Liver (tissue), 9 donors: ENCODE data around the gene ARHGAP8. TPM values are rescaled to one million over a fixed set of nuclear protein-coding genes. Genes with fewer than 3 reads are reported as not detected.

ENCODE experiments used
- DNase-seq: peaks from one replicate; pipeline ENCODE4 v3.0.0-alpha.2; 2017; ENCODE audit warnings: low spot score
- H3K27ac ChIP-seq, 2 donors: one replicate each; pipeline ENCODE4 v1.7.0; 2013; ENCODE audit warnings: inconsistent platforms in 2 of 2, low read length in 2 of 2, control low read depth in 1 of 2, low read depth in 1 of 2, mild to moderate bottlenecking in 1 of 2
- H3K27me3 ChIP-seq, 4 donors: one replicate each; pipeline versions ENCODE4 v1.6.1 to v1.7.0; 2013; ENCODE audit warnings: low read length in 3 of 4, inconsistent platforms in 1 of 4, mild to moderate bottlenecking in 1 of 4, moderate library complexity in 1 of 4; ENCODE audit not compliant: control insufficient read depth in 4 of 4, insufficient read depth in 4 of 4
- H3K36me3 ChIP-seq, 4 donors: one replicate each; pipeline versions ENCODE4 v1.6.1 to v1.7.0; 2013; ENCODE audit warnings: low read length in 3 of 4, mild to moderate bottlenecking in 3 of 4, low read depth in 1 of 4, moderate library complexity in 1 of 4; ENCODE audit not compliant: control insufficient read depth in 4 of 4, insufficient read depth in 3 of 4
- H3K4me1 ChIP-seq, 4 donors: one replicate each; pipeline versions ENCODE4 v1.6.1 to v1.7.0; 2013; ENCODE audit warnings: low read length in 3 of 4, mild to moderate bottlenecking in 3 of 4, moderate library complexity in 1 of 4; ENCODE audit not compliant: control insufficient read depth in 4 of 4, insufficient read depth in 4 of 4
- H3K4me3 ChIP-seq, 3 donors: one replicate each; pipeline versions ENCODE4 v1.6.1 to v1.7.0; 2013; ENCODE audit warnings: low read length in 3 of 3, control low read depth in 1 of 3, low read depth in 1 of 3, mild to moderate bottlenecking in 1 of 3
- H3K9ac ChIP-seq, 2 donors: one replicate each; pipeline ENCODE4 v1.7.0; 2013; ENCODE audit warnings: low read length in 2 of 2, mild to moderate bottlenecking in 2 of 2, moderate library complexity in 2 of 2, control low read depth in 1 of 2, low read depth in 1 of 2
- H3K9me3 ChIP-seq, 4 donors: one replicate each; pipeline versions ENCODE4 v1.6.1 to v1.7.0; 2013; ENCODE audit warnings: low read length in 3 of 4; ENCODE audit not compliant: control insufficient read depth in 4 of 4
- CTCF ChIP-seq: fragments of 150-350 bp; IDR thresholded peaks from 2 replicates; pipeline ENCODE4 v1.5.1; 2017; ENCODE audit warnings: improper control_type of control experiment, low read depth, low read length; ENCODE audit not compliant: missing input control
- EGR1 ChIP-seq, 2 donors: IDR thresholded peaks; 2 replicates each; pipeline ENCODE4 v1.6.1; 2016 to 2018; ENCODE audit warnings: antibody characterized with exemption in 2 of 2, low read depth in 2 of 2
- FOXA1 ChIP-seq: IDR thresholded peaks from 2 replicates; pipeline ENCODE4 v1.6.1; 2016; ENCODE audit warnings: antibody characterized with exemption
- FOXA2 ChIP-seq: IDR thresholded peaks from 2 replicates; pipeline ENCODE4 v1.6.1; 2016; ENCODE audit warnings: antibody characterized with exemption
- GABPA ChIP-seq, 2 donors: IDR thresholded peaks in 1 of 2; conservative IDR thresholded peaks in 1 of 2; 2 replicates each; pipeline ENCODE4 v1.6.1; 2016; ENCODE audit warnings: antibody characterized with exemption in 2 of 2, mild to moderate bottlenecking in 1 of 2, moderate library complexity in 1 of 2
- HNF4A ChIP-seq, 2 donors: conservative IDR thresholded peaks; 2 replicates each; pipeline ENCODE4 v1.6.1; 2016; ENCODE audit warnings: antibody characterized with exemption in 2 of 2, mild to moderate bottlenecking in 2 of 2
- HNF4G ChIP-seq: IDR thresholded peaks from 2 replicates; pipeline ENCODE4 v1.6.1; 2016; ENCODE audit warnings: antibody characterized with exemption
- JUND ChIP-seq, 2 donors: IDR thresholded peaks; 2 replicates each; pipeline ENCODE4 v1.6.1; 2016; ENCODE audit warnings: antibody characterized with exemption in 2 of 2
- NR2F2 ChIP-seq: IDR thresholded peaks from 2 replicates; pipeline ENCODE4 v1.6.1; 2016; ENCODE audit warnings: antibody characterized with exemption
- RAD21 ChIP-seq, 2 donors: IDR thresholded peaks; 2 replicates each; pipeline ENCODE4 v1.6.1; 2016; ENCODE audit warnings: antibody characterized with exemption in 2 of 2, mild to moderate bottlenecking in 2 of 2
- RXRA ChIP-seq, 2 donors: IDR thresholded peaks; 2 replicates each; pipeline ENCODE4 v1.6.1; 2017 to 2018; ENCODE audit warnings: antibody characterized with exemption in 2 of 2, mild to moderate bottlenecking in 1 of 2
- SP1 ChIP-seq: IDR thresholded peaks from 2 replicates; pipeline ENCODE4 v1.6.1; 2018; ENCODE audit warnings: antibody characterized with exemption, mild to moderate bottlenecking
- TAF1 ChIP-seq: conservative IDR thresholded peaks from 2 replicates; pipeline ENCODE4 v1.6.1; 2016; ENCODE audit warnings: antibody characterized with exemption, mild to moderate bottlenecking
- YY1 ChIP-seq: IDR thresholded peaks from 2 replicates; pipeline ENCODE4 v1.6.1; 2016; ENCODE audit warnings: antibody characterized with exemption, mild to moderate bottlenecking
- ZBTB33 ChIP-seq: IDR thresholded peaks from 2 replicates; pipeline ENCODE4 v1.6.1; 2016; ENCODE audit warnings: antibody characterized with exemption
- WGBS: extraction: QIAGEN DNeasy Blood & Tissue Kit; methylation state at CpG from one replicate; pipeline ENCODE4 v1.1.7; 2013; 5-methylcytosine and 5-hydroxymethylcytosine counted together
- polyA plus RNA-seq, 2 donors: library from polyadenylated mRNA; stranded (reverse) in 1 of 2; unstranded in 1 of 2; fragments of 200-250 nt in 1 of 2; fragments of >200 nt in 1 of 2; fragmentation: Nextera tagmentation in 1 of 2; extraction: Ambion mirVana in 1 of 2; gene quantifications; one replicate each; pipeline versions ENCODE4 v1.2.1 to v1.2.3, GENCODE V29; 2013 to 2015
- total RNA-seq, 2 donors: library from RNA; depleted of rRNA; stranded (reverse); fragments of >200 nt; gene quantifications; one replicate each; pipeline ENCODE4 v1.2.3, GENCODE V29; 2014
- TF ChIP-seq, protein P1 (sequence below): IDR thresholded peaks from 2 replicates; pipeline ENCODE4 v1.6.1; 2016; ENCODE audit warnings: antibody characterized with exemption
- TF ChIP-seq, protein P2 (sequence below): IDR thresholded peaks from 2 replicates; pipeline ENCODE4 v1.6.1; 2016; ENCODE audit warnings: antibody characterized with exemption
- donor health status: healthy.
- donor health status: healthy.
- donor health status: healthy.
- donor health status: healthy.
- donor health status: healthy.

ARHGAP8 gene
- total and polyA plus RNA-seq, 4 donors = 0.58 to 1.8 (median 1.1) TPM

- H3K4me1 ChIP-seq = peaks cover 0 to 4% (median 1%) of the 10 kb centered on the region in 4 donors
- H3K27ac ChIP-seq = no peak overlapping the region
- TF ChIP-seq YY1 = no peak
- TF ChIP-seq TAF1 = no peak
- TF ChIP-seq, protein P1, sequence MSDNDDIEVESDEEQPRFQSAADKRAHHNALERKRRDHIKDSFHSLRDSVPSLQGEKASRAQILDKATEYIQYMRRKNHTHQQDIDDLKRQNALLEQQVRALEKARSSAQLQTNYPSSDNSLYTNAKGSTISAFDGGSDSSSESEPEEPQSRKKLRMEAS = no peak
- TF ChIP-seq SP1 = no peak
- no peak for TF ChIP-seq RAD21 (IDR thresholded peaks at IDR 0.05)
- TF ChIP-seq HNF4A (conservative IDR thresholded peaks at IDR 0.05) = no peak
- TF ChIP-seq NR2F2 = no peak
- TF ChIP-seq RXRA (IDR thresholded peaks at IDR 0.05) = no peak
- 55% methylated on average over 9 of the region's 9 CpGs for WGBS
- no peak for DNase-seq
- H3K27me3 ChIP-seq = peaks cover 0 to 3% (median 0%) of the 10 kb centered on the region in 4 donors
- no peak overlapping the region for H3K9ac ChIP-seq
- H3K9me3 ChIP-seq = no peaks in the 10 kb centered on the region
- H3K36me3 ChIP-seq = no peaks in the 10 kb centered on the region
- H3K4me3 ChIP-seq = no peak overlapping the region
Observed at GRCh38 chr22:44755956-44756361, 3.6 kb downstream of the ARHGAP8 start.

DNA sequence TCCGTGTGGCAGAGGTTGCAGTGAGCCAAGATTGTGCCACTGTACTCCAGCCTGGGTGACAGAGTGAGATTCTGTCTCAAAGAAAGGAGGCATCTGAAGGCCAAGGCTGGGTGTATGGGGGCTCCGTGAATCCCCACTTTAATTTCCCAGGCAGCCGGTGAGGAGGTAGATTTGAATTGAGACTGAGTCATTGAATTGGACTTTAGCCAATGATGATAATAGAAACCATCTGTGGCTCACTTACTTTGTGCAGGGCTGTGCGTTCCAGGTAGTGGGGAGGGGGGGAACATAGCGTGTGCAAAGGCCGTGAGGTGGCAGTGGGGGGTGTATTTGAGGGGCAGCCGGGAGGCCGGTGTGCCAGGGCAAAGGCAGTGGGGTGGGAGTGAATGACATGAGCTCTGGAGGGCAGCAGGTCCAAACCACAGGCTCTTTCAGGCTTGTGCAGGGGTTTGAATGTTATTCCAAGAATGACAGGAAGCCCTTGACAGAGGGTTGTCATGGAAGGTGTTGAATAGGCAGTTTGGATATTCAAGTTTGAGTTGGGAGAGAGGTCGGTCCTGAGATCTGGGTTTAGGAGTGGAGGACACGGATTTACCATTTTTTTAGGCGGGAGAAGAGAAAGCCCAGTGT lies 6.1 kb downstream of the ARHGAP8 start:
- Histone ChIP-seq H3K9me3 (no peaks in the 10 kb centered on the region), H3K36me3 (no peaks in the 10 kb centered on the region), H3K4me3 (no peak overlapping the region), H3K9ac (no peak overlapping the region), H3K27me3 (peaks cover 0 to 3% (median 0%) of the 10 kb centered on the region in 4 donors), H3K4me1 (no peaks in the 10 kb centered on the region), H3K27ac (no peak overlapping the region)
- no peak for DNase-seq
- WGBS = 80% methylated on average over 11 of the region's 11 CpGs
- no peak for TF ChIP-seq NR2F2
- no peak for TF ChIP-seq EGR1 (IDR thresholded peaks at IDR 0.05; ENCODE audit: low read depth in 2 of 2)
- no peak for TF ChIP-seq HNF4A (conservative IDR thresholded peaks at IDR 0.05)
- no peak for TF ChIP-seq ZBTB33
- TF ChIP-seq SP1 = no peak
- TF ChIP-seq CTCF = no peak
- TF ChIP-seq GABPA (IDR thresholded peaks at IDR 0.05 in 1 of 2, conservative IDR thresholded peaks at IDR 0.05 in 1 of 2) = no peak
- TF ChIP-seq FOXA1 = no peak

GRCh38 chr22:44759001-44759400 lies 6.6 kb downstream of the ARHGAP8 start:
- Histone ChIP-seq H3K36me3 (no peaks in the 10 kb centered on the region), H3K4me1 (no peaks in the 10 kb centered on the region), H3K27me3 (no peaks in the 10 kb centered on the region), H3K9me3 (no peaks in the 10 kb centered on the region), H3K4me3 (no peak overlapping the region), H3K27ac (no peak overlapping the region), H3K9ac (no peak overlapping the region)
- no peak for DNase-seq
- 88% methylated on average over 6 of the region's 6 CpGs for WGBS
- TF ChIP-seq NR2F2 = no peak
- no peak for TF ChIP-seq HNF4G
- TF ChIP-seq SP1 = no peak
- TF ChIP-seq, protein P2, sequence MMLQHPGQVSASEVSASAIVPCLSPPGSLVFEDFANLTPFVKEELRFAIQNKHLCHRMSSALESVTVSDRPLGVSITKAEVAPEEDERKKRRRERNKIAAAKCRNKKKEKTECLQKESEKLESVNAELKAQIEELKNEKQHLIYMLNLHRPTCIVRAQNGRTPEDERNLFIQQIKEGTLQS = no peak
- TF ChIP-seq CTCF = no peak
- no peak for TF ChIP-seq JUND (IDR thresholded peaks at IDR 0.05)
- no peak for TF ChIP-seq FOXA2
- TF ChIP-seq ZBTB33 = no peak
- no peak for TF ChIP-seq TAF1
- TF ChIP-seq RXRA (IDR thresholded peaks at IDR 0.05) = no peak
- TF ChIP-seq HNF4A (conservative IDR thresholded peaks at IDR 0.05) = no peak
- no peak for TF ChIP-seq RAD21 (IDR thresholded peaks at IDR 0.05)
